Activated CD4-positive, alpha-beta T cell treated with anti-CD3 and anti-CD28 coated beads for 36 hours (primary cell): ENCODE data around the gene TYK2. TPM values are rescaled to one million over a fixed set of nuclear protein-coding genes. Genes with fewer than 3 reads are reported as not detected.
"Not testable (repeated sequence)": the region's sequence is repeated elsewhere in the genome, so short reads cannot be mapped to it uniquely, and the experiment has no call there.

Source experiments
- ATAC-seq: fragments of 200-7000 bp; cut with Tn5 transposase; one replicate; pipeline ENCODE4 v1.10.0; 2021; ENCODE audit warnings: mild to moderate bottlenecking, moderate library complexity
- CTCF ChIA-PET: fragments of 350-600 bp; sonication (Branson Sonifier 250); formaldehyde crosslinking; loops from one replicate; lab custom pipeline; 2021; ENCODE audit warnings: antibody characterized with exemption; lab: Charles Lee
- POLR2A ChIA-PET: fragments of 350-600 bp; sonication (Branson Sonifier 250); formaldehyde crosslinking; loops from one replicate; lab custom pipeline; 2021; ENCODE audit warnings: antibody characterized with exemption, inconsistent platforms; lab: Charles Lee
- DNase-seq: peaks from one replicate; pipeline ENCODE4 v3.0.0-alpha.2; 2020
- H3K27ac Mint-ChIP-seq: one replicate; pipeline ENCODE4 v1.8.0; 2021; ENCODE audit warnings: mixed read lengths
- H3K27me3 Mint-ChIP-seq: one replicate; pipeline ENCODE4 v1.8.0; 2021; ENCODE audit warnings: mixed read lengths
- H3K36me3 Mint-ChIP-seq: one replicate; pipeline ENCODE4 v1.8.0; 2021; ENCODE audit warnings: low read depth, mixed read lengths
- H3K4me1 Mint-ChIP-seq: one replicate; pipeline ENCODE4 v1.8.0; 2021; ENCODE audit warnings: mixed read lengths
- H3K4me3 Mint-ChIP-seq: one replicate; pipeline ENCODE4 v1.8.0; 2021; ENCODE audit warnings: mild to moderate bottlenecking, moderate library complexity, mixed read lengths
- H3K9me3 Mint-ChIP-seq: one replicate; pipeline ENCODE4 v1.8.0; 2021; ENCODE audit warnings: low read depth, mixed read lengths
- intact Hi-C, 2 experiments: fragments of 100-400 bp; cut with DNase I in 1 of 2; cut with micrococcal nuclease in 1 of 2; formaldehyde crosslinking; loops; one replicate each; pipeline versions ENCODE4 v1.14.2 to v1.15.1; 2022 to 2024; cut with DNase I, micrococcal nuclease
- total RNA-seq, 2 experiments: library from RNA; stranded (reverse); gene quantifications; one replicate each; pipeline ENCODE4 v1.2.3, GENCODE V29; 2021

Gene TYK2
- total RNA-seq, 2 experiments from 2014 or later, result 151 to 197 TPM

- POLR2A ChIA-PET, result interaction anchor here (0.6 kb wide), 1 partner anchor 15 kb away, joined by 9 read pairs; the partner anchor contains the start of gene TYK2
Measured at GRCh38 chr19:10395436-10395835, 15.1 kb upstream of the TYK2 start.

DNA sequence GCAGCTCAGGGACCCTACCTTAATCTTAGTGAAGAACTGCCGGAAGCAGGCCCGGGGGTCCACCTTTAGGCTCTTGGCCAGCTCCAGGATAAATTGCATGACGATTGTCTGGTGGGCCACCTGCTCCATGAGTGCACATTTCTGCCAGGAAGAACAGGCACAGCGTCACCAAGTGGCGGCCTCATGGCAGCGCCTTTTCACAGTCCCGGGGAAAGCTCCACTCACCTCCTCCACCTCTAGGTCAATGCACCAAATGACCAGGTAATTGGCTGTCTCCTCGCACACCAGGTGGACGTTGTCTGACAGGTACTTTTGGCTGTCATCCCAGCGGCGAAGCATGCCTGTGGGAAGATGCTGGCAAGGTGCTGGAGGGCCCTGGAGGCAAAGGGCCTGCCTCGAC lies 14.6 kb upstream of the TYK2 start:
- H3K27me3 Mint-ChIP-seq, result no peaks in the 10 kb centered on the region
- peaks cover 7% of the 10 kb centered on the region for H3K4me1 Mint-ChIP-seq
- intact Hi-C loops, result no loop called here
- no peak overlapping the region for H3K4me3 Mint-ChIP-seq
- ChIA-PET POLR2A (interaction anchor here (0.7 kb wide), 1 partner anchor 224 kb away, joined by 3 read pairs; no protein-coding TSS in a partner anchor), CTCF (interaction anchor here (1.1 to 5.5 kb wide), 2 partner anchors 52 to 135 kb away, joined by 3 to 72 read pairs; no protein-coding TSS in a partner anchor)
- DNase-seq, result no peak
- H3K9me3 Mint-ChIP-seq, result no peaks in the 10 kb centered on the region
- no peak overlapping the region for H3K27ac Mint-ChIP-seq
- peaks cover 42% of the 10 kb centered on the region for H3K36me3 Mint-ChIP-seq
- no peak for ATAC-seq

More at GRCh38 chr19:10395436-10395835, 15.1 kb upstream of the TYK2 start:
- no peaks in the 10 kb centered on the region for H3K27me3 Mint-ChIP-seq
- peaks cover 42% of the 10 kb centered on the region for H3K36me3 Mint-ChIP-seq
- no peaks in the 10 kb centered on the region for H3K9me3 Mint-ChIP-seq
- DNase-seq, result no peak
- no peak for ATAC-seq
- H3K27ac Mint-ChIP-seq, result no peak overlapping the region
- H3K4me1 Mint-ChIP-seq, result peaks cover 10% of the 10 kb centered on the region
- intact Hi-C loops, result no loop called here
- CTCF ChIA-PET, result interaction anchor here (5.5 kb wide), 1 partner anchor 136 kb away, joined by 72 read pairs; no protein-coding TSS in a partner anchor
- H3K4me3 Mint-ChIP-seq, result no peak overlapping the region

DNA sequence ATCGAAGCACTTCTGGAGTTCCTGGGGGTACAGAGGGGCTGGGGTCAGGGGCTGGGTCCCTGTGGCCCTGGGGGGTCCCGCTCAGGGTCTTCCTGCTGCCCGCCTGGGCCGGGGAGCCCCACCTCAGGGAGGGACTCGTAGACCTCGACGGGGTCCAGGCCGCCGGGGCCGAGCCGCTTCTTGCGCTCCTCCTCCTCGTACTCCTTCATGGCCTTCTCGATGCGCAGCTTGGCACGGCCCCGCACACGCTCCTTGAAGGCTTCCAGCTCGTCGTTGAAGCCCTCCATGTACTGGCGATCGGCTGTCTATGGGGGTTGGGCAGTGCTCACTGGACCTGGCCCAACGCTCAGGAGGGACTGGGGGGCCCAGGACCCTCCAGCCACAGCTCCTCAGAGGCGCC lies 12.8 kb upstream of the TYK2 start:
- Mint-ChIP-seq H3K27ac (no peak overlapping the region), H3K4me1 (peaks cover under 1% of the 10 kb centered on the region), H3K36me3 (peaks cover 43% of the 10 kb centered on the region), H3K4me3 (no peak overlapping the region), H3K27me3 (no peaks in the 10 kb centered on the region), H3K9me3 (no peaks in the 10 kb centered on the region)
- POLR2A ChIA-PET, result no interaction called here
- no peak for DNase-seq
- intact Hi-C loops, result no loop called here
- CTCF ChIA-PET, result interaction anchor here (5.5 to 8.7 kb wide), 2 partner anchors 125 to 133 kb away, joined by 72 to 165 read pairs; partner anchors contain the start of gene ICAM1
- no peak for ATAC-seq

DNA sequence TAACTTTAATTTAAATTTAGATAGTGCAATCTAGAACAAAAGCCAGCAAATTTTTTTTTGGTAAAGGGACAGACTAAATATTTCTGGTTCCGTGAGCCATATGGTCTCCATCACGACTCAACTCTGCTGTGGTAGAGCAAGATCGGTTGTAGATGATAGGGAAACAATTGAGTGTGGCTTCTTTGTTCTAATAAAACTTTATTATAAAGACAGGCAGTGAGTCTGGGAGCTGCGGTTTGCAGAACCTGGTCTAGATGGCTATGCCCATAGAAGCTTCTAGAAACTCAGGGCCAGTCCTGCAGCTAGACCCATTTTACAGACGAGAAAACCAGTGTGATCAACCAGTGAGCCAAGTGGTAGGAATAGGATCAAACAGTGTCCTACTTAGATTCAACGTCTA lies 11.7 kb upstream of the TYK2 start:
- no peaks in the 10 kb centered on the region for H3K4me1 Mint-ChIP-seq
- no peak for DNase-seq
- ChIA-PET CTCF (interaction anchor here (0.6 to 8.7 kb wide), 12 partner anchors 10 to 319 kb away, joined by 3 to 165 read pairs (median 4); partner anchors contain the start of genes CDC37, ICAM1, ICAM5 and TYK2), POLR2A (interaction anchor here (0.6 to 0.7 kb wide), 2 partner anchors 30 to 106 kb away, joined by 3 read pairs; no protein-coding TSS in a partner anchor)
- intact Hi-C loops, result no loop called here
- peaks cover 35% of the 10 kb centered on the region for H3K36me3 Mint-ChIP-seq
- H3K4me3 Mint-ChIP-seq, result no peak overlapping the region
- ATAC-seq, result no peak
- H3K27me3 Mint-ChIP-seq, result no peaks in the 10 kb centered on the region
- H3K27ac Mint-ChIP-seq, result no peak overlapping the region
- no peaks in the 10 kb centered on the region for H3K9me3 Mint-ChIP-seq

DNA sequence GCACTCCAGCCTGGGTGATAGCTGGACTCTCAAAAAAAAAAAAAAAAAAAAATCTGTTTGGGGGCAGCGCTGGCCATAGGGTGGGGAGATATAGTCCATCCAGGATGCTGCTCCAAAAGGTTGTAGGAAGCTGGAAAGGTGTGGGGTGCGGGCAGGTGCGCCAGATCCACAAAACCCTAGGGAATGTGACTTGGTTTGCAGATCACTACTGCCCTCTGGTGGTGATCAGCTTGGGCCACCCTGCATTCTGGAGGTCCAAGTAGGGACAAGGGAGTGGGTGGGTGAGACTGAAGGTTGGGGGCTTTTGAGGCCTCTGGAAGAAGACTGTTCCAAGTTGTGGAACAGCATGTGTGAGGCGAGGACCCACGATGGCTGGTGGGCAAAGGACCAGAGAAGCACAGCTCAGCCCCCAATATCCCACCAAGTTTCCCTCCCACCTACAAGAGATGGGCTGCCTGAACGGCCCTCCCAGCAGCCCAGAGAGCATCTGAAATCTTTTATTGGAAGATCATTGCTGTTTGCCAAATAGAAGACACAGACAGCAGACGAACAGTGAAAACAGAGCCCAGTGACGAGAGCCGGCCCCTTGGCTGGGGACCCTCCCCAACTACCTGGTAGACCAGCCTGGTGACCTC lies 10.4 kb upstream of the TYK2 start:
- no peak overlapping the region for H3K4me3 Mint-ChIP-seq
- intact Hi-C loops, result no loop called here
- peaks cover 28% of the 10 kb centered on the region for H3K36me3 Mint-ChIP-seq
- no peaks in the 10 kb centered on the region for H3K9me3 Mint-ChIP-seq
- ATAC-seq, result peak; percentile 54
- CTCF ChIA-PET, result interaction anchor here (0.6 to 8.7 kb wide), 13 partner anchors 10 to 200 kb away, joined by 3 to 165 read pairs (median 4); partner anchors contain the start of genes ICAM1, RAVER1 and TYK2
- H3K27ac Mint-ChIP-seq, result peak overlapping the region; percentile 44
- H3K4me1 Mint-ChIP-seq, result no peaks in the 10 kb centered on the region
- peak; percentile 80 for DNase-seq
- POLR2A ChIA-PET, result interaction anchor here (0.6 to 1.6 kb wide), 3 partner anchors 10 to 132 kb away, joined by 4 to 6 read pairs (median 4); no protein-coding TSS in a partner anchor
- H3K27me3 Mint-ChIP-seq, result no peaks in the 10 kb centered on the region

DNA sequence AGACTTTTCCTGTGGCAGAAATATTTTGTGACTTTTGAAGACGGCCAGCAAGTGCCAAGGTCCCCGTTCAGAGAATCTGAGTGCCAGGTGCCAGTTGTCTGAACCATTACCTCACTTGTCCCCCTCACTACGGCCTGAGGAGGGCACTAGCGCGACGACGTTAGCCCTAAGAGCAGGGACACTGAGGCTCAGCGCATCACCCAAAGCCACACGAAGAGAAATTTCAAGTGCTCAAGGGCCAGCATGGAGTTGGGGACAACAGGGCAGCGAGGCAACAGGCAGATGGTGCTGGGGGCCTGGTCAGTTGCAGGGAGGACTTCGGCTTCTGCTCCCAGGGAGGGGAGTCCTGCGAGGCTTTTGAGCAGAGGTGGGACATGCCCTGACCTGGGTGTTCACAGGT lies 9.5 kb upstream of the TYK2 start:
- CTCF ChIA-PET, result interaction anchor here (1.0 to 8.7 kb wide), 15 partner anchors 10 to 459 kb away, joined by 3 to 165 read pairs (median 9); partner anchors contain the start of genes ICAM1, ICAM5, MRPL4 and TYK2
- peaks cover 22% of the 10 kb centered on the region for H3K36me3 Mint-ChIP-seq
- H3K4me3 Mint-ChIP-seq, result no peak overlapping the region
- no peaks in the 10 kb centered on the region for H3K27me3 Mint-ChIP-seq
- no peaks in the 10 kb centered on the region for H3K4me1 Mint-ChIP-seq
- intact Hi-C loops, result loop anchor here (1.0 to 10.0 kb wide), 4 partner anchors 121 to 459 kb away; partner anchors contain the start of gene OLFM2 (in 1 of the 2)
- POLR2A ChIA-PET, result interaction anchor here (0.6 to 2.6 kb wide), 3 partner anchors 119 to 306 kb away, joined by 3 to 8 read pairs (median 7); partner anchors contain the start of gene ICAM1
- ATAC-seq, result peak; percentile 50
- peak; percentile 59 for DNase-seq
- H3K9me3 Mint-ChIP-seq, result no peaks in the 10 kb centered on the region
- no peak overlapping the region for H3K27ac Mint-ChIP-seq

DNA sequence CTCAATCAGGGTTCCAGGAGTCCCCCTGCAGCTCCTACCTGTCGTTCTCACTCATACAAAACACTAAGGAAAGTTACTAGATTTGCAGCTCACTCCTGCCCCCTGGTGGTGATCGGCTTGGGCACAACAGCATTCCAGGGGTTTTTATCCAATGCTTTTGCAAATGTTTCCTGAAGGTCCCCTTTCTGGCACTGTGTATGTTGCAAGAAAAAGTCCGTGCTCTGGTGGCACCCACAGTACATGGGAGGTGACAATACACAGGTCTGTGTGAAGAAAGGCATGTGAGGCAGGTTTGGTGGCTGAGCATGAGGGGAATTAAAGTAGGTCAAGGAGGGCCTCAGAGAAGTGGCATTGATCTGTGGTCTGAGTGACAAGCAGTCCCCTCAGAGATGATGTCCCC lies 8.6 kb upstream of the TYK2 start:
- Mint-ChIP-seq H3K27me3 (no peaks in the 10 kb centered on the region), H3K4me1 (no peaks in the 10 kb centered on the region), H3K9me3 (no peaks in the 10 kb centered on the region), H3K4me3 (no peak overlapping the region), H3K36me3 (peaks cover 20% of the 10 kb centered on the region), H3K27ac (no peak overlapping the region)
- ChIA-PET POLR2A (interaction anchor here (0.6 to 2.6 kb wide), 8 partner anchors 9 to 305 kb away, joined by 3 to 11 read pairs (median 5); partner anchors contain the start of genes ICAM1 and TYK2), CTCF (interaction anchor here (0.6 to 8.7 kb wide), 39 partner anchors 9 to 481 kb away, joined by 3 to 165 read pairs (median 5); partner anchors contain the start of genes CDC37, ICAM1, ICAM4 and ICAM5)
- intact Hi-C loops, result loop anchor here (1.0 to 10.0 kb wide), 4 partner anchors 120 to 458 kb away; partner anchors contain the start of gene OLFM2 (in 1 of the 2)
- DNase-seq (peak; percentile 89), ATAC-seq (peak; percentile 57)

- Mint-ChIP-seq H3K36me3 (peaks cover 6% of the 10 kb centered on the region), H3K27ac (no peak overlapping the region), H3K27me3 (no peaks in the 10 kb centered on the region), H3K9me3 (no peaks in the 10 kb centered on the region), H3K4me3 (no peak overlapping the region), H3K4me1 (peaks cover 13% of the 10 kb centered on the region)
- ChIA-PET POLR2A (no interaction called here), CTCF (interaction anchor here (1.5 to 8.7 kb wide), 2 partner anchors 114 to 117 kb away, joined by 3 to 165 read pairs; partner anchors contain the start of gene ICAM1)
- intact Hi-C loops, result loop anchor here in 1 of 2 experiments (10.0 kb wide), 1 partner anchor 450 kb away; the partner anchor contains the start of gene OLFM2
- no peak for ATAC-seq
- no peak for DNase-seq
Measured at GRCh38 chr19:10384580-10384979, 4.2 kb upstream of the TYK2 start.

GRCh38 chr19:10383223-10383499 lies 2.8 kb upstream of the TYK2 start:
- intact Hi-C loops, result loop anchor here in 1 of 2 experiments (10.0 kb wide), 1 partner anchor 448 kb away; the partner anchor contains the start of gene OLFM2
- peaks cover 15% of the 10 kb centered on the region for H3K36me3 Mint-ChIP-seq
- H3K27ac Mint-ChIP-seq, DNase-seq, H3K4me3 Mint-ChIP-seq, ATAC-seq, POLR2A ChIA-PET, H3K27me3 Mint-ChIP-seq, H3K9me3 Mint-ChIP-seq: not testable (repeated sequence)
- H3K4me1 Mint-ChIP-seq, result peaks cover 22% of the 10 kb centered on the region
- CTCF ChIA-PET, result interaction anchor here (0.6 to 3.5 kb wide), 5 partner anchors 19 to 113 kb away, joined by 3 to 34 read pairs (median 3); partner anchors contain the start of genes ICAM1 and ICAM5

GRCh38 chr19:10379880-10380312 lies 476 bp downstream of the TYK2 start:
- H3K9me3 Mint-ChIP-seq, result no peaks in the 10 kb centered on the region
- DNase-seq, result no peak

More at GRCh38 chr19:10379880-10380312, 476 bp downstream of the TYK2 start:
- ChIA-PET POLR2A (interaction anchor here (0.6 to 1.0 kb wide), 10 partner anchors 9 to 1041 kb away, joined by 3 to 11 read pairs (median 4); partner anchors contain the start of gene ICAM1), CTCF (interaction anchor here (0.7 to 3.6 kb wide), 8 partner anchors 9 to 417 kb away, joined by 3 to 34 read pairs (median 6); partner anchors contain the start of gene ICAM1)
- intact Hi-C loops, result loop anchor here (1.0 to 10.0 kb wide), 12 partner anchors 23 to 446 kb away; partner anchors contain the start of genes CDC37 (in 2 of the 2), ICAM1 (in 2 of the 2), RAVER1 (in 2 of the 2) and DNMT1 (in 1 of the 2)
- Mint-ChIP-seq H3K27me3 (no peaks in the 10 kb centered on the region), H3K27ac (peak overlapping the region; percentile 96), H3K4me3 (peak overlapping the region; percentile 86), H3K4me1 (peaks cover 22% of the 10 kb centered on the region), H3K36me3 (peaks cover 26% of the 10 kb centered on the region)
- ATAC-seq, result no peak
